Heart left ventricle (tissue), 13 donors: ENCODE data around the gene ELOVL3.

ENCODE experiments used
- CTCF ChIP-seq, 12 donors: fragments of 200-600 bp; sonication (generic) in 4 of 12; IDR thresholded peaks; one replicate each; pipeline versions ENCODE4 v1.5.0 to v1.8.0; 2018 to 2022; ENCODE audit warnings: antibody characterized with exemption in 12 of 12, mild to moderate bottlenecking in 5 of 12
- POLR2A ChIP-seq, 2 donors: fragments of 450-650 bp; IDR thresholded peaks; one replicate each; pipeline ENCODE4 v1.6.1; 2017; ENCODE audit warnings: antibody characterized with exemption in 2 of 2, mild to moderate bottlenecking in 2 of 2, moderate library complexity in 2 of 2
- donor health status: ischemic (EF 13 %, LVEDD 7.1; RV severe dilation, severe dysfunction).
- donor health status: DM: no; HTN: yes; CAD: no.
- donor health status: DM: no; HTN: no; CAD: no.
- donor health status: ischemic (EF 25% LVEDD 6.9; RV normal size, moderate dysfunction).
- donor health status: ischemic (EF 25% LVEDD 5.7; RV mildly dilated, moderate dysfunction).
- donor health status: ischemic (EF 35%, LVEDD 5.7; RV mildly dilated, moderate dysfunction).
- donor health status: nonischemic (EF 11% LVEDD 7.7; RV severe dilation, severe dysfunction).
- donor health status: DM: yes; HTN: yes; CAD: no.
- donor health status: PGD.
- donor health status: ischemic (EF 29% LVEDD 5.4; RV normal size, mild dysfunction).
- donor health status: nonischemic (EF 23%, LVEDD 6.1; RV moderate dilation, normal function).

DNA sequence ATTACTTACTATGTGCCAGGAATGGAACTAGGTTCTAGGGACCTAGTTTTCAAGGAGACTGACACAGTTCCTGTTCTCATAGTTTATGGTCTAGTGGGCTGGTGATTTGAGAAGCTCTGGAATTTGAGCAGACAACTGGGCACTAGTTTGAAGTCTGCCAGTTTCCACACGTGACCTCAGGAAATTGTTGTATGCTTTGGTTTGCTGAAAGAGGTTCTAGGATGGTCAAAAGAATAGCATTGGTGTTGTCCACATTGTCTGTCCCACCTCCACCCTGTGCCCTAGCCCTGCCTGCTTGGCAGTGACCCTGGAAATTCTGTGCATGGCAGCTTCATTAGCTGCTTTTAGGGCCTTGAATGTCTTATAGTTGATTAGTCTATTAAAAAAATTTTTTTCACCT lies 48.0 kb downstream of the ELOVL3 start:
- TF ChIP-seq CTCF (IDR thresholded peaks at IDR 0.05) (no peak), POLR2A (IDR thresholded peaks at IDR 0.05) (no peak)
